ENCODE results near the gene MAGI1.

MAGI1 gene

DNA sequence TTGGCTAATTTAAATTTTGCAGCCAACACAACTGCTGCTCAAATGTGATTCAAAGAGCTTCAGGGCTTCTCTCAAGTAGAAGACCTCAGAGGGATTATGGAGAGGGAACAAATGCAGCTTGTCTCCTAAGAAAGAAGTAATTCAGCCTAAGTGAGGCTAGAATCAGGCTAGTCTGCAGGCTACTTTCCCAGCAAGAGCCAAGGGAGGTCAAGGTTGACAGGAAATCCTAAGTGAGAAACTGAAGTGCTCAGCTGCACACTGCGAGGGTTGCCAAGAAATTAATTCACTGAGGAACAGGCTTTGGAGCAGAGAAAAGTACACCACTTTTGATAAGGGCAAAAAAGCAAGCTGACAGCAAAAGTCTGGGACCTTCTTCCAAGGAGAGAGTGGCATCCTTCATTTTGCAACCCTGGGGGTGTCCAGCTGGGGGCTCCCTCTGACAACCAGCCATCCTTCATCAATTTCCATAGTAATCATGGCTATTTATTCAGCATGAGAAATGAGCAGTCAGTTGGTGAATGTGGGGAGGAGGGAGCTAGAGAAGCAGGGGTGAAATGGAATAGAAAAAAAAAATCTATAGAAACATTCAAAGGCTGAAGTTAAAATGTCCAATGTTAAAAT lies 704.6 kb downstream of the MAGI1 start:
- no peak for DNase-seq

DNA sequence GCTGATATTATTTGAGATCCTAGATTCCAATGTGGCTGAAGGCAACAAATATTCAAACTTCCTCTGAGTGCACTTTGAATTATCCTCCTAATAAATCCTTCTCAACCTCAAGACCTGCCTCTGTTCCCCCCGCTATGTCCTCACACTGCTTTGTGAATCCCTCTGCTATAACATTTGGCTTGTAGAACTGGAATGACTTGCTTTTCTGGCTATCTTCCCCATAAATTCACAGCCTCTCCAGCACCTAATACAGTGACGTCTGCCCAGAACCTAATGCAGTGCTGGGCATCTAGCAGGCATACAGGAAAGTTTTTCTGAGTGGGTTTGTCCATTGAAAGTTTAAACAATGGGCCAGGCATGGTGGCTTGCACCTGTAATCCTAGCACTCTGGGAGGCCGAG lies 707.0 kb downstream of the MAGI1 start:
- DNase-seq = no peak

DNA sequence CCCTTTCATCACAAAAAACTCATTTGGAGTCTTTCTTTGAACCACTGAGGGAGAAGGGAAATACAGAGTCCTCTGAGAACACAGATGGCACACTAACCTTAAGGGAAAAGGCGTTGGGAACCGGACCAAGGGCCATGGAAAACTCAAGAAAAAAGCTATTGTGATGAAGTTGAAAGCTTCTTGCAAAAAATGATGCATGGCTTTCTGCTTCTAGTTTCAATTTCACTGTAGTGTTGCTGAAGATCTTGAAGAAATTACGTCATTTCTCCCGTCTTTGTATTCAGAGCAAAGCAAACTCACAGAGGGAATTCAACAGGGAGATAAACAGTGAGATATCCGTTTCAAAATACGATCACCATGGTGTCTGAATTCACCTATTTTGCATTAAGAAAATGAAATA lies 708.6 kb downstream of the MAGI1 start:
- DNase-seq = no peak

DNA sequence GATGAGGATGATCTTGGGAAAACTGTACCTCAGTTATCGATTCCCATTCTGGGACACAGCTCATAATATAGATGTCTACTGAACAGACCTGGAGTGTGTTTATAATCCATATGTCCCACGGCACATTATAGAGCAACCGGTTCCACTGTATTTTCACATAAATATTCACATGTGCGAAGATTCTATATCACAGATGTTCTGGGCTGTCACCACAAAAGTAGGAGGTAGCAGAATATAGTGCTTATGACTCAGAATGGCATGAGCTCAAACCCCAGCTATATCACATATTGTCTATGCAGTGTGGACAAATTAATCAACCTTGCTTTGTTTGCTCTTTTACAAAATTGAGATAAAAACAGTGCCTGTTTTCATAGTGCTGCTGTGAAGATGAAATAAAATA lies 710.6 kb downstream of the MAGI1 start:
- DNase-seq = no peak

DNA sequence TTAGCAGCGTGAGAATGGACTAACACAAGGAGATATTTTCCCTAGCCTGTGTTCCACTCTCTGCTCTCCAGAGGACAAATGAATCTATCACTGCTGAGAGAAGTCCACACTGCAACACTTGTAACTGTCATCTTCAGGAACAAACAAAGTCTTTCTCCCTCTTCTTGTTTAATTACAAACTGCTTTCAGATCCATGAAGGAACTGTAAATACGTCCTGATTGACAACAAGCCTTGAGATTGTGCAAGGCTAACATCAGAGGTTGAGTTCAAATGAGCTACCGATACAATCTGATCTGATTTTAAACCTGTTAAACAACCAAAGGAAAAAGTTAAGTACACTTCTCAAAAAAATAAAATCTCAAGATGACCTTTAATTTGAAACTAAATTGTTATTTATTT lies 712.1 kb downstream of the MAGI1 start:
- no peak for DNase-seq

DNA sequence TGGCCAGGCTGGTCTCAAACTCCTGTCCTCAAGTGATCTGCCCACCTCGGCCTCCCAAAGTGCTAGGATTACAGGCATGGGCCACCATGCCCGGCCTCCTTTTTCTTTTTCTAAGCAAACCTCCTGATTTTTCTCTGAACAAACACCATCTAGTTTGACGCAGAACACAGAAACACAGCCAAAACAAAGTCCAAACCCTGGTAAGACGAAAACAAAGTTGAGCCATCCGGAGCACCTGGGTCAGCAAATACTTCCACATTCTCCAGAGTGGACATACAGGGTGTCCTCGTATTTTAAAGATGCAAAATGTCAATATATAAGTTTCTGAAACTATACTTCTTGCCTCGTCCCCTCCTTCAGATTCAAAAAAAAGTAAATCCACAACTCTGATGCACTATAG lies 715.8 kb downstream of the MAGI1 start:
- no peak for DNase-seq

DNA sequence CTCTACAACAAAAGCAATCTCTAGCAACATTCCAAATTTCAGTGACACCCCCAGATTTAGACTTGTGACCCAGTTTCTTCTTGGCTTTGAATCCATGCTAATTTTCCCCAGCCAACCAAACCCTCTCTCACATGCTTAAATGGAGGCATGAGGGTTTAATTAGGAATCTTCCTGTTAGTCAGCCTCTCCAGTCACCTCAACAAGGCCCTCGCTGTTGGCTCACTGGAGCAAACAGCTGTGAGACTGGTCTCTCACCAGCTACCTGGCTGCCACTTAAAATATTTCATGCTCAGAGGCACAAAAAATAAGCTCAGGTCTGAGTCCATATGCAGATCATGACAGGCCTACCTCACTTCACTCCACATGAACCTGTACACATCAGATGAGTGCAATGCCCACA lies 720.5 kb downstream of the MAGI1 start:
- DNase-seq = no peak

DNA sequence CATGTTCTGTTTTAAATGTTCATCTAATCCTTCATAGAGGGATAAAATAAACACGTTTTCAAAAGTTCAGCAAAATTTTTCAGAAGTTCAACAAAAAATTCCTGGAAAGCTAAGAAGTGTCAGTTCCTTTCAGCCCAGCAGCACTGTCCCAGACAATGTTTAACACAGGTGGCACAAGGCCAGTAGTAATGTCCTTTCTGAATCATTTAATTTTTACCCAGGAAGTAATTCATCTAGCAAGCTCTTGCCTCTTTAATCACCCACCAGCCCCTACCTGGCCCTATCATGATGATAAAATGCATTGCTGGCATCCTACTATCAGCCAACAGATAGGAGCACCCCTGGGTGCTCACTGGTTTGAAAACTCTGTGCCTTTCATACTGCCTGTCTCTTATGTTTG lies 723.8 kb downstream of the MAGI1 start:
- no peak for DNase-seq

DNA sequence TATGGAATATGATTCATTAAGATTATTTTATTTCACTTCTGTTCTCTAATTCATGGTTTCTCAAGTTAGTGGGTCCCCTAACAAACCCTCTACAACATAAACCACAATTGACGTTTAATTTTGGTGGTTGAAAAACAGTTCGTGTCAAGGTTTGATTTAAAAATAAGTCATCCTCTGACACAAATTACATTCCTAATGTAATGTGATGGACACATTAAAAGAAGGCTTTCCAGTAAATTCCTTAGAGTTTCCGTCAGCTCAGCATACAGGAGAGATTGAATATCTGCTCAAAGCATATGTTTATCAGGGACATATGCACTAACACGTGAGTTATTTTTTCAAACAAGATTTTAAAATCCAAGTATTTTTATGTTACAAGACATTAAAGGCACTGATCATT lies 724.4 kb downstream of the MAGI1 start:
- DNase-seq = no peak

DNA sequence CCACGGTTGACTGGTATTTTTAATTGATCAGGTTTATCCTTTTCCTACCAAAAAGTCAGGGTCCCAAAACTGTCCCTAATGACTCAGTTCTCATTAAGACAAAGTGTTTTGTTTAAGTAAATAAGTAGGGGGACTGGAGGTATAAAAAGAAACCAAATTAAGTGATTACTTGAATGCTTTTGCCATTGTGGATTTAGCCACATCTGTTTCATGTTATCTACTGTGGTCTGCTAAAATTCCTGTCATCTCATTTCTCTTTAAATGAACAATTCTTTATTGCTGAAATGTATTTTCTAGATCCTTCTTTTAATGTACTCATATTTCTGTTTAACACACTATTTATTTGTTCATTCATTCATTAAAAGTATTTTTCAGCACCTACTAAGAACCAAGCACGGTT lies 725.1 kb downstream of the MAGI1 start:
- DNase-seq = no peak

DNA sequence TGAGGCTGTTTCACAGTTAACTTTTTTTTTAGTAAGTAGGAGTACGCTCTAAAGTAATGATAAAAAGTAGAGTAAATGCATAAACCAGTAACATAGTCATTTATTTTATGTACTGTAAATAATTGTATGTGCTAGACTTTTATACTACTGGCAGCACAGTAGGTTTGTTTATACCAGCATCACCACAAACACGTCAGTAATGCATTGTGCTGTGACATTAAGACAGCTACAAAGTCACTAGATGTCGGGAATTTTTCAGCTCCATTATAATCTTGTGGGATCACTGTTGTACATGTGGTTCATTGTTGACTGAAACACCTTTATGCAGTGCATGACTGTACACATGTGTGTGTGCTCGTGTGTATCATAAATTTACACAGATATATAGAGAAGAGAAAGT lies 732.9 kb downstream of the MAGI1 start:
- no peak for DNase-seq

Measured in stimulated activated CD4-positive, alpha-beta T cell treated with anti-CD3 and anti-CD28 coated beads, Interleukin-12 subunit alpha, Interleukin-12 subunit beta, amount 100 ng/mL, for 4 hours (primary cell).